Measurements from ENCODE around the gene PCDHGA10.
"Not testable (repeated sequence)": the region's sequence is repeated elsewhere in the genome, so short reads cannot be mapped to it uniquely, and the experiment has no call there.

PCDHGA10 gene

GRCh38 chr5:141409598-141410306, 3.0 kb upstream of the PCDHGA10 start:
- DNase-seq (ENCODE audit: low spot score) = no peak
- TF ChIP-seq CTCF (IDR thresholded peaks at IDR 0.05; ENCODE audit: extremely low read depth, missing control alignments) = no peak

GRCh38 chr5:141411575-141411974, 1.2 kb upstream of the PCDHGA10 start:
- no peak for DNase-seq (ENCODE audit: low spot score)
- no peak for TF ChIP-seq CTCF (IDR thresholded peaks at IDR 0.05; ENCODE audit: extremely low read depth, missing control alignments)

GRCh38 chr5:141413540-141414069, 818 bp downstream of the PCDHGA10 start:
- no peak for TF ChIP-seq CTCF (IDR thresholded peaks at IDR 0.05; ENCODE audit: extremely low read depth, missing control alignments)
- no peak for DNase-seq (ENCODE audit: low spot score)

GRCh38 chr5:141414548-141415274, 1.9 kb downstream of the PCDHGA10 start:
- not testable (repeated sequence) for DNase-seq (ENCODE audit: low spot score)

- not testable (repeated sequence) for DNase-seq (ENCODE audit: low spot score)
Measured at GRCh38 chr5:141415275-141415618, 2.5 kb downstream of the PCDHGA10 start.

- TF ChIP-seq CTCF (IDR thresholded peaks at IDR 0.05; ENCODE audit: extremely low read depth, missing control alignments) = peak; percentile 91
- DNase-seq (ENCODE audit: low spot score) = peak; percentile 88
Measured at GRCh38 chr5:141417494-141418172, 4.8 kb downstream of the PCDHGA10 start, which contains the start of gene PCDHGB7. PCDHGB7 (plus strand) TSS chr5:141417677; CDS start chr5:141417860, 183 bp downstream.

- DNase-seq (ENCODE audit: low spot score) = no peak
- no peak for TF ChIP-seq CTCF (IDR thresholded peaks at IDR 0.05; ENCODE audit: extremely low read depth, missing control alignments)
Measured at GRCh38 chr5:141419074-141419880, 6.5 kb downstream of the PCDHGA10 start.

Measured in GM20000 (cell line).